Measurements from ENCODE around the gene RASSF4. TPM values are rescaled to one million over a fixed set of nuclear protein-coding genes. Genes with fewer than 3 reads are reported as not detected.

Gene RASSF4
- total and polyA plus RNA-seq, 2 experiments from 2014 or later = 2.1 to 2.3 TPM

DNA sequence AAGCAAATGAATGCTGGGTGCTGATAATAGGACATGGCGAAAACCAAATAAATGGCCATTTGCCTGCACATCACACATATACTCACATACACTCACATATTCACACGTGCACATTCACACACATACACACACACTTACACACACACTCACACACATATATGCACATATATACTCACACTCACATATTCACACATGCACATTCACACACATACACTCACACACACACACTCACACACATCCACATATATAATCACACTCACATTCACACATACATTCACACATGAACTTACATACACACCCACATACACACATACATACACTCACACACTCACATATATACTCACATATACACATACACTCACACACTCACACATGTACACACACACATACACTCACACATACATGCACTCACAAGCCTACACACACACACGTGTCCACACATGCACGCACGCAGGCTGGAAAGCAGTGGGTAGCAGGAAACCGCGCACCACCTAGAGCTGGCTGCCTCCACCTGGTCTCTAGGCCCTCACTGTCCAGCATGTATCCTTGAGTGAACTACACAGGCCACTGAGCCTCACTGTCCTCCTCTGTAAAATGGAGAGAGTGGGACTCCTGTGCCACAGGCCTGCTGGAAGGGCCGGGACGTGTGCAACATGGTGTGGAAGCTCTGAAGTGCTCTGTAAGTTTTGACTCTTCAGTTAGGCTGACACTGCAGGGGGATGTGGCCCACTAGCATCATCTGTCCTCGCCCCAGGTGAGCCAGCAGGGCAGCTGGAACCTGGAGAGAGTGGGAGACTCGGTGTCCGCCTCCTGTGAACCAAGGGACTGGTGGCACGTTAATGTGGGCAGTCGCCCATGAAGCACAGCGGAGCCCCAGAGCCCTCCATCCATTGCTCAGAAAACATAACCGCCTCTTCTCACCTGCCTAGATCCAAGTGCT, 33.5 kb upstream of the RASSF4 start:
- Histone ChIP-seq H3F3A (ENCODE audit: insufficient read depth) (no peaks in the 10 kb centered on the region), H3K36me3 (ENCODE audit: low read depth) (no peaks in the 10 kb centered on the region), H4K20me1 (ENCODE audit: insufficient read depth) (no peaks in the 10 kb centered on the region), H3K9ac (no peak overlapping the region), H3K9me2 (ENCODE audit: insufficient read depth) (no peaks in the 10 kb centered on the region), H3K27ac (no peak overlapping the region), H3K4me1 (ENCODE audit: insufficient read depth) (no peaks in the 10 kb centered on the region), H3K9me3 (ENCODE audit: low read depth) (no peaks in the 10 kb centered on the region), H3K27me3 (replicated peaks; ENCODE audit: insufficient read depth) (peaks cover 5% of the 10 kb centered on the region; the same call in 1 of the 2 replicates), H3K4me3 (no peak overlapping the region), H2AFZ (no peak overlapping the region), H3K4me2 (ENCODE audit: unreplicated experiment) (no peak overlapping the region), H3K79me2 (ENCODE audit: insufficient read depth) (no peaks in the 10 kb centered on the region)
- DNase-seq = no peak
- WGBS, 2 experiments (ENCODE audit: low coverage in 1 of 2, low lambda C conversion rate in 2 of 2, missing lambda C conversion rate in 2 of 2) = 83 to 87% methylated on average over 15 to 16 of the region's 16 CpGs
- in situ Hi-C loops (cut with MboI) = no loop called here
- TF ChIP-seq EZH2phosphoT487 (IDR thresholded peaks at IDR 0.05; ENCODE audit: insufficient read depth, low read depth) (no peak), EZH2 (IDR thresholded peaks at IDR 0.05; ENCODE audit: insufficient read depth, poor library complexity, severe bottlenecking) (no peak)

DNA sequence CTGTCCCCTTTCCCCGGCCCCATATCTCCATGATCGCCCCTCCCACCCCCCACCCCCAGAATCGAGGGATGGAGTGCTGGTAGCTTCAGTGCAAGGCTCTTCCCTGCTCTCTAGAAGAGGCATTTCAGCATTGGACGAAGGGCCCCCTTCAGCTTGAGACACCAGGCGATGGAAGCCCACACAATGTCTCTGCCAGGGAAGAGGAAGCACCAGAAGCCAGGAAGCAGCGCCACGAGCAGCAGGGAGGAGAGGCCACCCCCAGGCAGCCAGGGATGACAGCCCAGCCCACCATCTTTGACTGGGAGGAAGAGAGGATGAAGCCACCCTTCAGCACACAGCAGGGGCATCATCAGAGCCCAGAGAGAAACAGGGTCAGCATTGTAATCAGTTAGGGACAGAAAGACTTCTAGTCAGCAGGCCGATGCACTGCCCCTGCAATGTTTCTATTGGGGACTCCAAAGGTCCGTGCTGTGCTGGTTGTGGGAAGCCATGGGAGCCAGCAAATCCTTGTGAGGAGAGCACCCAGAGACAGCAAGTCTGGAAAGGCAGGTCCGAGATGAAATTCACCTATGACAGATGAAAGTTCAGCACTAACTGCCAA, 32.8 kb upstream of the RASSF4 start:
- in situ Hi-C loops (cut with MboI) = no loop called here

DNA sequence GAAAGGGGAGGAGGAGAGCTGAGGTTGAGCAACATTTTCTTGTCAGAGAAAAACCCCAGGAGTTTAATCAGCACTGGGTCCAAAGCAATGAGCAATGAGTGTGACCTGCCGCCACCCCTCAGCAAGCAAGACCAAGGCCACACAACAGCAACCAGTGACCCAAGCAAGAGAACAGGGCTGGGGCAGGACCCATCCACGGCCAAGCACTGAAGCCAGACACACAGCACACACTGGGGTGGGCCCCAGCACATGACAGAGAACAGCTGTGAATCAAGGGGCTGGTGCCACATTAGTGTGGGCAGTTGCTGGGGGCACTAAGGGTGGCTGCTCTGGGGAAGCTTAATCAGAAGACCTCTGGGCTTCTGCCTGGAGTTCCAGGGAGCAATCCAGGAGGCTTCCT, 32.2 kb upstream of the RASSF4 start:
- TF ChIP-seq EZH2phosphoT487 (IDR thresholded peaks at IDR 0.05; ENCODE audit: insufficient read depth, low read depth) (no peak), EZH2 (IDR thresholded peaks at IDR 0.05; ENCODE audit: insufficient read depth, poor library complexity, severe bottlenecking) (no peak)
- H3K9ac ChIP-seq = no peak overlapping the region
- no peaks in the 10 kb centered on the region for H3F3A ChIP-seq (ENCODE audit: insufficient read depth)
- no peaks in the 10 kb centered on the region for H3K4me1 ChIP-seq (ENCODE audit: insufficient read depth)
- H3K4me2 ChIP-seq (ENCODE audit: unreplicated experiment) = no peak overlapping the region
- H3K36me3 ChIP-seq (ENCODE audit: low read depth) = no peaks in the 10 kb centered on the region
- peak; percentile 63 for DNase-seq
- 53 to 58% methylated on average over 2 of the region's 2 CpGs for WGBS, 2 experiments (ENCODE audit: low coverage in 1 of 2, low lambda C conversion rate in 2 of 2, missing lambda C conversion rate in 2 of 2)
- no peak overlapping the region for H3K27ac ChIP-seq
- H3K79me2 ChIP-seq (ENCODE audit: insufficient read depth) = no peaks in the 10 kb centered on the region
- no peak overlapping the region for H2AFZ ChIP-seq
- H4K20me1 ChIP-seq (ENCODE audit: insufficient read depth) = no peaks in the 10 kb centered on the region
- H3K4me3 ChIP-seq = no peak overlapping the region
- no peaks in the 10 kb centered on the region for H3K9me3 ChIP-seq (ENCODE audit: low read depth)
- peaks cover 5% of the 10 kb centered on the region; the same call in 1 of the 2 replicates for H3K27me3 ChIP-seq (replicated peaks; ENCODE audit: insufficient read depth)
- no peaks in the 10 kb centered on the region for H3K9me2 ChIP-seq (ENCODE audit: insufficient read depth)
- in situ Hi-C loops (cut with MboI) = no loop called here

More for the DNA sequence above, 32.8 kb upstream of the RASSF4 start:
- H3K36me3 ChIP-seq (ENCODE audit: low read depth) = no peaks in the 10 kb centered on the region
- TF ChIP-seq EZH2 (IDR thresholded peaks at IDR 0.05; ENCODE audit: insufficient read depth, poor library complexity, severe bottlenecking) (no peak), EZH2phosphoT487 (IDR thresholded peaks at IDR 0.05; ENCODE audit: insufficient read depth, low read depth) (no peak)
- peaks cover 5% of the 10 kb centered on the region; the same call in 1 of the 2 replicates for H3K27me3 ChIP-seq (replicated peaks; ENCODE audit: insufficient read depth)
- no peaks in the 10 kb centered on the region for H3K4me1 ChIP-seq (ENCODE audit: insufficient read depth)
- no peak for DNase-seq
- H3K9ac ChIP-seq = no peak overlapping the region
- 39 to 40% methylated on average over 7 to 10 of the region's 10 CpGs for WGBS, 2 experiments (ENCODE audit: low coverage in 1 of 2, low lambda C conversion rate in 2 of 2, missing lambda C conversion rate in 2 of 2)
- H3K9me2 ChIP-seq (ENCODE audit: insufficient read depth) = no peaks in the 10 kb centered on the region
- H3K4me3 ChIP-seq = no peak overlapping the region
- H4K20me1 ChIP-seq (ENCODE audit: insufficient read depth) = no peaks in the 10 kb centered on the region
- H3K27ac ChIP-seq = no peak overlapping the region
- H3K79me2 ChIP-seq (ENCODE audit: insufficient read depth) = no peaks in the 10 kb centered on the region
- H3K9me3 ChIP-seq (ENCODE audit: low read depth) = no peaks in the 10 kb centered on the region
- H3F3A ChIP-seq (ENCODE audit: insufficient read depth) = no peaks in the 10 kb centered on the region
- H3K4me2 ChIP-seq (ENCODE audit: unreplicated experiment) = no peak overlapping the region
- H2AFZ ChIP-seq = no peak overlapping the region

DNA sequence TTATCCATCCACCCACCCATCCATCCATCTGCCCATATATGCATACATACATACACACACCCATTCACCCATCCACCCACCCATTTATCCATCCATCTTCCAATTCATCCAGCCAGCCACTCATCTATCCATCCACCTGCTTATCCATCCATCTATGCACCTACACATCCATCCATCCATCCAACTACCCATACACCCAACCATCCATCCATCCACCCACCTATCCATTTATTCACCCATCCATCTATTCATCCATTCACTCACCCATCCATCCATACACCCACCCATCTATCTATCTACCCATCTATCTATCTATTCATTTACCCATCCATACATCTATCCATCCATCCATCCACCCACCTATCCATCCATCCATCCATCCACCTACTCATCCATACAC, 31.1 kb upstream of the RASSF4 start:
- in situ Hi-C loops (cut with MboI) = no loop called here
- Histone ChIP-seq H3K4me1 (ENCODE audit: insufficient read depth) (no peaks in the 10 kb centered on the region), H3K36me3 (ENCODE audit: low read depth) (no peaks in the 10 kb centered on the region), H2AFZ (no peak overlapping the region), H3K4me3 (no peak overlapping the region), H3K4me2 (ENCODE audit: unreplicated experiment) (no peak overlapping the region), H4K20me1 (ENCODE audit: insufficient read depth) (no peaks in the 10 kb centered on the region), H3K9me3 (ENCODE audit: low read depth) (no peaks in the 10 kb centered on the region), H3K27me3 (replicated peaks; ENCODE audit: insufficient read depth) (0 out of 2 replicates have a peak, but pooled peaks cover 5% of the 10 kb centered on the region), H3K79me2 (ENCODE audit: insufficient read depth) (no peaks in the 10 kb centered on the region), H3K27ac (no peak overlapping the region), H3K9ac (no peak overlapping the region), H3K9me2 (ENCODE audit: insufficient read depth) (no peaks in the 10 kb centered on the region), H3F3A (ENCODE audit: insufficient read depth) (no peaks in the 10 kb centered on the region)
- DNase-seq = no peak
- no peak for TF ChIP-seq EZH2 (IDR thresholded peaks at IDR 0.05; ENCODE audit: insufficient read depth, poor library complexity, severe bottlenecking)
- TF ChIP-seq EZH2phosphoT487 (IDR thresholded peaks at IDR 0.05; ENCODE audit: insufficient read depth, low read depth) = no peak
